IPS-15b (cell line): ENCODE data around the gene PAFAH1B2.
"Not testable (repeated sequence)": the region's sequence is repeated elsewhere in the genome, so short reads cannot be mapped to it uniquely, and the experiment has no call there.

Source experiments
- H3K27me3 ChIP-seq: one replicate; pipeline ENCODE4 v1.6.1; 2013; ENCODE audit warnings: low read length; ENCODE audit not compliant: control insufficient read depth, insufficient read depth
- H3K36me3 ChIP-seq: one replicate; pipeline ENCODE4 v1.6.1; 2013; ENCODE audit warnings: low read length; ENCODE audit not compliant: control insufficient read depth, insufficient read depth
- H3K4me1 ChIP-seq: one replicate; pipeline ENCODE4 v1.6.1; 2013; ENCODE audit warnings: mild to moderate bottlenecking, low read length; ENCODE audit not compliant: control insufficient read depth, insufficient read depth
- H3K4me3 ChIP-seq: one replicate; pipeline ENCODE4 v1.5.1; 2013; ENCODE audit warnings: low read depth, low read length
- H3K9ac ChIP-seq: one replicate; pipeline ENCODE4 v1.6.1; 2013; ENCODE audit warnings: low read depth, mild to moderate bottlenecking, low read length
- H3K9me3 ChIP-seq: one replicate; pipeline ENCODE4 v1.6.1; 2013; ENCODE audit warnings: mild to moderate bottlenecking, low read length; ENCODE audit not compliant: control insufficient read depth, insufficient read depth

PAFAH1B2 gene

DNA sequence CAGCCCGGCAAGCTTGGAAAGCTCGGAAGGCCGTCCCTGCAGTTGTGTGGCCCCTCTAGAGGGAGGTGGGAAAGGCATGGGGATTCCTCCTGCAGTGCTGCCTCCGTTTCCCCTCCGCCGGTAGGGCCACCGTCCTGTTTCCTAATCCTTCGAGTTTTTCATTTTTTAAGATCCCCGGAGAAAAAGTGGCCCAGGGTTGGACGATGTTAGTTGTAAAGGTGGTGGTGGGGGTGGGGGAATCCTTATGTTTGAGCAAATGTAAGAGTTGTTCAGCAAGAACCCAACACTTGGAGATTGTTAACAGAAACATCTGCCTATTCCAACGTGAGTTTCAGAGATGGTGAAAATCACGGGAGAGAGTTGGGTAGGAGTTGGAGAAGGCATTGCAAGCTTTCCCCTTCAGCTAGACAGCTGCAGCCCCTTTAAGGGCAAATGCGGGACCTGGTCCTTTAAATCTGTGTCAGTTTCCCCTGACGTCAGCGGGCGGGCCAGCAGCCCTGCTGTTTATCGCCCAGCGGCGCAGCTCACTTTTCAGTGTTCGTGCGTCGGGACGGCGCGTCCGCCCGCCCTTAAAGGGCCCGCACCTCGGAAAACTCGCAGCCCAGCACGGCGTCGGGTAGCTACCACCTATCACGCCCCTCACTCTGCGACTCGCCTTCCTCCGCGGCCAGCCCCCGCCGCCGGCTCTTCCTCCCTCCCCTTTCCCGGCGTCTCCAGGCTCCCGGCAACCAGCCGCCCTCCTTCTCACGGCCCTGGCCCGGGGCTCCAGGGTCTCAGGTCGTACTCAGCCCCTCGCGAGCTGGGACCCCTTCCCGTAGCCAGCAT, 34.3 kb downstream of the PAFAH1B2 start, which contains the start of gene SIDT2:
Gene SIDT2, plus strand, starts transcription at position 534 of the 825 bp plus-strand sequence. CDS start 521 bp downstream, outside the sequence.
- H3K9me3 ChIP-seq = no peaks in the 10 kb centered on the region
- H3K36me3 ChIP-seq = peaks cover 7% of the 10 kb centered on the region
- peaks cover 5% of the 10 kb centered on the region for H3K4me1 ChIP-seq
- peak within 1 kb of the TSS; percentile 29 for H3K9ac ChIP-seq
- no peaks in the 10 kb centered on the region for H3K27me3 ChIP-seq
- H3K4me3 ChIP-seq = peak within 1 kb of the TSS; percentile 53

GRCh38 chr11:117179048-117179999, 35.2 kb downstream of the PAFAH1B2 start:
- no peaks in the 10 kb centered on the region for H3K9me3 ChIP-seq
- peak overlapping the region; percentile 29 for H3K9ac ChIP-seq
- peaks cover 11% of the 10 kb centered on the region for H3K36me3 ChIP-seq
- H3K4me3 ChIP-seq = peak overlapping the region; percentile 53
- no peaks in the 10 kb centered on the region for H3K27me3 ChIP-seq
- peaks cover 5% of the 10 kb centered on the region for H3K4me1 ChIP-seq

DNA sequence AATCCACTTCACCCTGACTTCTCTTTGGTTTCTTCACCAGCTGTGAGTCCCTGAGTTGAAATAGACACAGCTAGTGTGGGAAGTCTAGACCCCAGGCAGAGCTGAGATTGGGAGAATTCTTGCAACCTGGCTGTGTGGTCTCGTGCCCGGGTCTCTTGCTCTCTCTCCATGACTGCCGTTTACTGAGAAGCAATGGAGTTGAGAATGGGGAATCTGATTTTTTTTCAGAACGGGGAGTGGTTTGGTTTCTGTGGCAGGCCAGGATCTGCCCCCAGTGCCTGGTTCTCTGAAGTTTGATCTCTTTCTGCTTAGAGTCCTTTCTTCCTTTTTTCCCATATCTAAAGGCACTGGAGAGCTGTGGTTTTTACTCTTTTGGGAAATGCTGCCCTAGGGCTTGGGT, 35.9 kb downstream of the PAFAH1B2 start:
- Histone ChIP-seq H3K4me3 (peak overlapping the region; percentile 53), H3K36me3 (peaks cover 11% of the 10 kb centered on the region), H3K27me3 (no peaks in the 10 kb centered on the region), H3K9ac (no peak overlapping the region), H3K9me3 (no peaks in the 10 kb centered on the region), H3K4me1 (peaks cover 5% of the 10 kb centered on the region)

DNA sequence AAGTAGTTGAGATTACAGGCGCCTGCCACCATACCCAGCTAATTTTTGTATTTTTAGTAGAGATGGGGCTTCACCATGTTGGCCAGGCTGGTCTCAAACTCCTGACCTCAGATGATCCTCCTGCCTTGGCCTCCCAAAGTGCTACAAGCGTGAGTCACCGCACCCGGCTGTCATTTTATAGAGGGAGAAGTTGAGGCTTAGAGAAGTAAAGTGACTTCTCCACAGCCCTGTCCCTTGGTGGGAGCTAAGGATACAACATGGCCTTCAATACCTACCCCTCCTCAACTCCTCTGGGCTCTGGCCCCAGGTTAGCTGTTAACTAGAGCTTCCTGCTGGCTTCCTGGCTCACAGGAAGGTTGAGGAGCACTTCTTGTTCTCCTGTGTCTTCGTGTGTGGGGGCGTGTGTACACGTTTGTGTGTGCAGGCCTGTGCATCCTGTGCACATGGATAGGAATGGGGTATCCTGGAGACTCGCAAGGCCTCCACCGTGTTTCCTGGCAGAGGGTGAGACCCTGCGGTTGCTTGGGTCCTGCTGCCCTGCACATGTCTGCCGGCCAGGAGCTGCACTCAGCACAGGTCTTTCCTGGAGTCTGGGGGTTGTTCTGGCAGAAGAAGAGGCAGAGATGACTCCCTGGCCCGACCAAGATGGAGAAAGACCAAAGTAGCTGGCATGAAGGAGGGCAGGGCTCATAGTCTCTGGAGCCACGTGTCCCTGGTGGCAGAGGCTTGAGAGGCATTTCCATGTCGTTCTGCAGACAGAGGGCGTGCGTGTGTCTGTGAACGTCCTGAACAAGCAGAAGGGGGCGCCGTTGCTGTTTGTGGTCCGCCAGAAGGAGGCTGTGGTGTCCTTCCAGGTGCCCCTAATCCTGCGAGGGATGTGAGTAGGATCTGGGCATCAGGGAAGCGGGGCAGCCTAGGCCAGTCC, 36.8 kb downstream of the PAFAH1B2 start:
- Histone ChIP-seq H3K36me3 (peaks cover 9% of the 10 kb centered on the region), H3K4me3 (no peak overlapping the region), H3K27me3 (no peaks in the 10 kb centered on the region), H3K9ac (no peak overlapping the region), H3K4me1 (peaks cover 5% of the 10 kb centered on the region), H3K9me3 (no peaks in the 10 kb centered on the region)

DNA sequence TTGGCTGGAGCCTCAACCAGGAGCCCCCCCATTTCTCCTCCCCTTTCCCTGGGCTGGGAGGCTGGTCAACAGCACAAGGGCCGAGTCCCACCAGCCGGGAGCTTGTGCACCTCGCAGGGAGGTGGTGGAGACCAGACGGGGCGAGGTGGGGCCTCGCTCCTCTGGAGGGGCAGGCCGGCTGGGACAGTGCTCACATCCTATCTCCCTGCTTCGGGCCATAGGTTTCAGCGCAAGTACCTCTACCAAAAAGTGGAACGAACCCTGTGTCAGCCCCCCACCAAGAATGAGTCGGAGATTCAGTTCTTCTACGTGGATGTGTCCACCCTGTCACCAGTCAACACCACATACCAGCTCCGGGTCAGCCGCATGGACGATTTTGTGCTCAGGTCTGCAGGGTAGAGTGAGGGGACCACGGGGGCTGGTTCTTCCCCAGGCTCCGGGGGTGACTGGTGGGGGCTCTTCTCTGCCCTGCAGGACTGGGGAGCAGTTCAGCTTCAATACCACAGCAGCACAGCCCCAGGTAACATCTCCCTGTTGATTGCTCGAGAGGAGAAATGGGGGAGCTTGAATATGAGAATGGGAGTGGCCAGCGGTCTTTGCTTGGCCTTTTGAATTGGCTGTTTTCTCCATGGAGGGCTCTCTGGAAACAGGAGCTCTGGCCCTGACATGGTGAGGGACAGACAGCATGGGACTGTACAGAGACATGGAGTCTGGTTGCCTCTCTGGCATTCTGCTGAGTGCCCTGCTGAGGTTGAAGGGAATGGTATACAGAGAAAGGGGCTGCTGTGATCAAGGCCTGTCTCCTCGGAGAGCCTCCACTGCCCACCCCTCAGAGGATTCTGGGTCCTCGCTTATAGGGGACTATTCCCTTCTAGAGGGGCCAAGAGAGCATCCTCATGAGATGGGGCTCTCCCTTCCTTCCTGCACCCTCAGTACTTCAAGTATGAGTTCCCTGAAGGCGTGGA, 37.8 kb downstream of the PAFAH1B2 start:
- Histone ChIP-seq H3K9ac (no peak overlapping the region), H3K36me3 (peaks cover 9% of the 10 kb centered on the region), H3K9me3 (no peaks in the 10 kb centered on the region), H3K4me1 (peaks cover 5% of the 10 kb centered on the region), H3K4me3 (no peak overlapping the region), H3K27me3 (no peaks in the 10 kb centered on the region)

DNA sequence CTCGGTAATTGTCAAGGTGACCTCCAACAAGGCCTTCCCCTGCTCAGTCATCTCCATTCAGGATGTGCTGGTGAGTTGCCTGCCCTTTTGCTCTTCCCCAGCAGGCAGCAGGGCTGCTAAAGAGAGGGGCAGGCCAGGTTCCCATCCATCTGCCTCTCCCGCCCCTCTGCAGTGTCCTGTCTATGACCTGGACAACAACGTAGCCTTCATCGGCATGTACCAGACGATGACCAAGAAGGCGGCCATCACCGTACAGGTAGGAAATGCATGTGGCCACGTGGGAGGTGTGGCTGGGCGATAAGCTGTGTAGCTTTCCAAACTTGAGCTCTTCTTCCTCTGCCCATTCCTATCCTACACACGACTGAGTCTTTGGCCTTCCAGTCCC, 38.5 kb downstream of the PAFAH1B2 start:
- Histone ChIP-seq H3K36me3 (peaks cover 11% of the 10 kb centered on the region), H3K9ac (no peak overlapping the region), H3K4me3 (no peak overlapping the region), H3K4me1 (peaks cover 5% of the 10 kb centered on the region), H3K9me3 (no peaks in the 10 kb centered on the region), H3K27me3 (no peaks in the 10 kb centered on the region)

DNA sequence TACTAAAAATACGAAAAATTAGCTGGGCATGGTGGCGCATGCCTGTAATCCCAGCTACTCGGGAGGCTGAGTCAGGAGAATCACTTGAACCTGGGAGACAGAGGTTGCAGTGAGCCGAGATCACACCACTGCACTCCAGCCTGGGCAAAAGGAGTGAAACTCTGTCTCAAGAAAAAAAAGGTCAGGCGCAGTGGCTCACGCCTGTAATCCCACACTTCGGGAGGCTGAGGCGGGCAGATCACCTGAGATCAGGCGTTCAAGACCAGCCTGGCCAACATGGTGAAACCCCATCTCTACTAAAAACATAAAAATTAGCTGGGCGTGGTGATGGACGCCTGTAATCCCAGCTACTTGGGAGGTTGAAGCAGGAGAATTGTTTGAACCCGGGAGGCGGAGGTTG, 39.1 kb downstream of the PAFAH1B2 start:
- not testable (repeated sequence) for H3K4me3 ChIP-seq, H3K9me3 ChIP-seq, H3K4me1 ChIP-seq, H3K9ac ChIP-seq, H3K27me3 ChIP-seq
- peaks cover 13% of the 10 kb centered on the region for H3K36me3 ChIP-seq

DNA sequence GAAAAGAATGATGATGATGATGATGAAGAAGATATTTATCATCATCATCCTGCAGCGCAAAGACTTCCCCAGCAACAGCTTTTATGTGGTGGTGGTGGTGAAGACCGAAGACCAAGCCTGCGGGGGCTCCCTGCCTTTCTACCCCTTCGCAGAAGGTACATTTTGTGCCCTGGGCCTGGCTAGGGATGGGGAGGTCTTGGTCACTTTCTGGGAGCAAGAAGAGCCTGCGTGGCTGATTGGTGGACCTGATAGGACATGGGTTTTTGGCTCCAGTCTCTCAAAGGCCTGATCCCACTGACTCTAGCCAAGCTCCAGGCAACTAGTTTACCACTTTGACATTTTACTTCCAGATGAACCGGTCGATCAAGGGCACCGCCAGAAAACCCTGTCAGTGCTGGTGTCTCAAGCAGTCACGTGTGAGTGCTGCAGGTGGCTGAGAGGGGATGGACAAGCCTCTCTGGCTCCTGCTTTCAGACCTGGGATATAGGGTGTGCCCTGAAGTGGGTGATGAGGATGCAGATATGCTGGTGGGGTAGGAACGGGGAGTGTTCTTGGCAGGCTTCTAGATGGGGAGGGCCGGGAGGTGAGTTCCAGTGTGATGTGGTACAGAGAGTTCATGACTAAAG, 39.8 kb downstream of the PAFAH1B2 start:
- Histone ChIP-seq H3K4me1 (peaks cover 3% of the 10 kb centered on the region), H3K4me3 (no peak overlapping the region), H3K9ac (no peak overlapping the region), H3K27me3 (no peaks in the 10 kb centered on the region), H3K9me3 (no peaks in the 10 kb centered on the region), H3K36me3 (peaks cover 20% of the 10 kb centered on the region)

- H3K36me3 ChIP-seq = peaks cover 36% of the 10 kb centered on the region
These were observed 41.8 kb downstream of the PAFAH1B2 start for GRCh38 chr11:117185736-117186430.

DNA sequence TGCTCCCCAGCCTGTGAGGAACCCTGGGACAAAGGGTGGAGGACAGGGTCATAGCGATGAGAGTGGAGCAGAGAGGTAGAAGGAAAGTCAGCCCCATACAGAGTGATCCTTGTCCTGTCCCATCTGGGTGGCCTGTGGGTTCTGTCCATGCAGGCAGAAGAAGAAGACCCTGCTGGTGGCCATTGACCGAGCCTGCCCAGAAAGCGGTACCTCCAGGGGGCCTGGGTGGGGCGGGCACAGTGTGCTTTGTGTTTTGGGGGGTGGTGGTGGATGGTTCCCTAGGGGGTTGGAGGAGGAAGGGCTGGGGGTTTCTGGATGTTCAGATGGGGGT, 42.3 kb downstream of the PAFAH1B2 start:
- no peak overlapping the region for H3K9ac ChIP-seq
- H3K4me3 ChIP-seq = no peak overlapping the region
- H3K27me3 ChIP-seq = no peaks in the 10 kb centered on the region
- H3K36me3 ChIP-seq = peaks cover 36% of the 10 kb centered on the region
- H3K9me3 ChIP-seq = no peaks in the 10 kb centered on the region
- no peaks in the 10 kb centered on the region for H3K4me1 ChIP-seq

More at GRCh38 chr11:117185736-117186430, 41.8 kb downstream of the PAFAH1B2 start:
- Histone ChIP-seq H3K9me3 (no peaks in the 10 kb centered on the region), H3K27me3 (no peaks in the 10 kb centered on the region), H3K9ac (no peak overlapping the region), H3K4me1 (no peaks in the 10 kb centered on the region), H3K4me3 (no peak overlapping the region)
